Psoas muscle (tissue), 8 donors: ENCODE data around the gene GNAT2. TPM values are rescaled to one million over a fixed set of nuclear protein-coding genes. Genes with fewer than 3 reads are reported as not detected.

ENCODE experiments used
- ATAC-seq, 4 donors: fragments of 200-7000 bp; cut with Tn5 transposase; one replicate each; pipeline ENCODE4 v1.9.1; 2020; ENCODE audit warnings: moderate library complexity in 3 of 4, mild to moderate bottlenecking in 2 of 4
- DNase-seq, 2 donors: peaks; one replicate each; pipeline ENCODE4 v3.0.0-alpha.2; 2020
- H3K27ac ChIP-seq: fragments of 200-600 bp; one replicate; pipeline ENCODE4 v1.8.0; 2022
- H3K27me3 ChIP-seq, 3 donors: fragments of 200-600 bp in 1 of 3; one replicate each; pipeline versions ENCODE4 v1.6.1 to v1.8.0; 2013 to 2022; ENCODE audit warnings: low read length in 2 of 3, mild to moderate bottlenecking in 2 of 3, moderate library complexity in 1 of 3; ENCODE audit not compliant: insufficient read depth in 3 of 3
- H3K36me3 ChIP-seq, 2 donors: fragments of 200-600 bp in 1 of 2; one replicate each; pipeline versions ENCODE4 v1.6.1 to v1.8.0; 2013 to 2022; ENCODE audit warnings: low read depth in 1 of 2, mild to moderate bottlenecking in 1 of 2, moderate library complexity in 1 of 2; ENCODE audit not compliant: insufficient read depth in 1 of 2
- H3K4me1 ChIP-seq: fragments of 200-600 bp; one replicate; pipeline ENCODE4 v1.8.0; 2022
- H3K4me3 ChIP-seq: fragments of 200-600 bp; one replicate; pipeline ENCODE4 v1.8.0; 2022; ENCODE audit warnings: mild to moderate bottlenecking
- H3K9me3 ChIP-seq: fragments of 200-600 bp; one replicate; pipeline ENCODE4 v1.8.0; 2022
- CTCF ChIP-seq: fragments of 200-600 bp; IDR thresholded peaks from one replicate; pipeline ENCODE4 v1.8.0; 2022; ENCODE audit warnings: antibody characterized with exemption
- WGBS, 3 donors: extraction: QIAGEN DNeasy Blood & Tissue Kit; methylation state at CpG; one replicate each; pipeline versions ENCODE4 v1.1.6 to v1.1.7; 2013; 5-methylcytosine and 5-hydroxymethylcytosine counted together
- intact Hi-C, 2 donors: fragments of 100-400 bp; cut with DNase I; formaldehyde crosslinking; loops; one replicate each; pipeline versions ENCODE4 v1.11.0 to v1.14.2; 2022
- polyA plus RNA-seq, 3 donors: library from polyadenylated mRNA; stranded (reverse); fragments of 200-250 nt; gene quantifications; one replicate each; pipeline ENCODE4 v1.2.3, GENCODE V29; 2013
- total RNA-seq, 4 donors: library from RNA; stranded (reverse); fragmentation: NEBNext Ultra II Directional in 2 of 4; extraction: Animal tissue kit (Norgen Biotek cat#: 25700) in 2 of 4; gene quantifications; one replicate each; pipeline versions ENCODE4 v1.2.1 to v1.2.4, GENCODE V29; 2021 to 2023
- donor health status: healthy with polysubstance abuse.
- donor health status: DM: no; HTN: no; CAD: no; lungs with moderate emphysema.
- donor health status: Bipolar disorder and iron deficiency.
- donor health status: healthy.
- donor health status: DM: yes; HTN: yes; CAD: no.
- donor health status: DM: no; HTN: no; CAD: no.
- donor health status: DM: no; HTN: no; CAD: no.
- donor health status: DM: yes; HTN: yes; CAD: no.

The GNAT2 gene
- total and polyA plus RNA-seq, 7 donors: 0.07 to 0.16 TPM; not detected in 5

- Histone ChIP-seq H3K36me3 (no peaks in the 10 kb centered on the region), H3K9me3 (no peaks in the 10 kb centered on the region), H3K27ac (no peak overlapping the region), H3K4me1 (peaks cover 11% of the 10 kb centered on the region), H3K27me3 (peaks cover 0 to 4% (median 0%) of the 10 kb centered on the region in 3 donors), H3K4me3 (no peak overlapping the region)
- intact Hi-C loops: loop anchor here (5.0 kb wide), 1 partner anchor 69 kb away; the partner anchor contains the start of gene GNAI3 (in 2 of the 2)
- DNase-seq (no peak), ATAC-seq (no peak)
- TF ChIP-seq CTCF: no peak
- WGBS, 3 donors: 59 to 63% (median 61%) methylated on average over 3 of the region's 3 CpGs
Observed at GRCh38 chr1:109615879-109616278, 3.5 kb downstream of the GNAT2 start.

- intact Hi-C loops: no loop called here
Observed at GRCh38 chr1:109613361-109614147, 5.9 kb downstream of the GNAT2 start.

GRCh38 chr1:109611308-109611990 is 8.0 kb downstream of the GNAT2 start:
- H3K27me3 ChIP-seq: no peaks in the 10 kb centered on the region
- no peak overlapping the region for H3K4me3 ChIP-seq
- intact Hi-C loops: no loop called here
- no peaks in the 10 kb centered on the region for H3K4me1 ChIP-seq
- no peaks in the 10 kb centered on the region for H3K36me3 ChIP-seq
- 91 to 92% (median 92%) methylated on average over 13 of the region's 13 CpGs for WGBS, 3 donors
- TF ChIP-seq CTCF: no peak
- no peaks in the 10 kb centered on the region for H3K9me3 ChIP-seq
- DNase-seq (no peak), ATAC-seq (no peak)
- H3K27ac ChIP-seq: no peak overlapping the region

More at GRCh38 chr1:109613361-109614147, 5.9 kb downstream of the GNAT2 start:
- Histone ChIP-seq H3K27ac (no peak overlapping the region), H3K9me3 (no peaks in the 10 kb centered on the region), H3K27me3 (no peaks in the 10 kb centered on the region), H3K36me3 (no peaks in the 10 kb centered on the region), H3K4me1 (no peaks in the 10 kb centered on the region), H3K4me3 (no peak overlapping the region)
- no peak for TF ChIP-seq CTCF
- no peak for DNase-seq
- WGBS, 3 donors: 52 to 59% (median 53%) methylated on average over 7 of the region's 7 CpGs
- ATAC-seq: no peak

- no peaks in the 10 kb centered on the region for H3K4me1 ChIP-seq
- 67 to 73% (median 69%) methylated on average over 3 of the region's 3 CpGs for WGBS, 3 donors
- H3K27ac ChIP-seq: no peak overlapping the region
- H3K4me3 ChIP-seq: no peak overlapping the region
- DNase-seq (no peak), ATAC-seq (no peak)
- H3K9me3 ChIP-seq: no peaks in the 10 kb centered on the region
- H3K27me3 ChIP-seq: no peaks in the 10 kb centered on the region
- intact Hi-C loops: no loop called here
- TF ChIP-seq CTCF: no peak
- H3K36me3 ChIP-seq: no peaks in the 10 kb centered on the region
Observed at GRCh38 chr1:109610609-109611307, 8.7 kb downstream of the GNAT2 start.
